RWPE2 (cell line): ENCODE data around the gene STAT5B.

Experiments
- ATAC-seq: fragments of 200-7000 bp; cut with Tn5 transposase; 3 replicates; pipeline ENCODE4 v1.9.1; 2021; ENCODE audit warnings: low read depth
- DNase-seq: peaks from one replicate; pipeline ENCODE4 v3.0.0-alpha.2; 2020; ENCODE audit warnings: low spot score
- H3K27ac ChIP-seq: fragments of 450-650 bp; 2 replicates; pipeline ENCODE4 v1.5.1; 2017; ENCODE audit warnings: mild to moderate bottlenecking; ENCODE audit not compliant: poor library complexity, severe bottlenecking
- H3K27me3 ChIP-seq: fragments of 250-450 bp; sonication (Bioruptor Pico); 2 replicates; pipeline ENCODE4 v1.5.1; 2021; ENCODE audit warnings: mild to moderate bottlenecking, moderate library complexity; ENCODE audit not compliant: insufficient read depth, poor library complexity, severe bottlenecking
- H3K36me3 ChIP-seq: fragments of 250-450 bp; sonication (Bioruptor Pico); 2 replicates; pipeline ENCODE4 v1.5.1; 2020; ENCODE audit warnings: low read depth, mild to moderate bottlenecking, moderate library complexity
- H3K4me1 ChIP-seq: fragments of 250-450 bp; sonication (Bioruptor Pico); 2 replicates; pipeline ENCODE4 v1.5.1; 2021; ENCODE audit warnings: mild to moderate bottlenecking, moderate library complexity; ENCODE audit not compliant: insufficient read depth, poor library complexity, severe bottlenecking
- H3K4me3 ChIP-seq: fragments of 250-450 bp; sonication (Bioruptor Pico); 2 replicates; pipeline ENCODE4 v1.5.1; 2021; ENCODE audit warnings: mild to moderate bottlenecking, moderate library complexity; ENCODE audit not compliant: severe bottlenecking
- H3K9me3 ChIP-seq: fragments of 250-450 bp; sonication (Bioruptor Pico); 2 replicates; pipeline ENCODE4 v1.5.1; 2021; ENCODE audit warnings: mild to moderate bottlenecking, moderate library complexity; ENCODE audit not compliant: severe bottlenecking
- CTCF ChIP-seq: fragments of 450-650 bp; IDR thresholded peaks from one replicate; pipeline ENCODE4 v1.5.1; 2017; ENCODE audit warnings: mild to moderate bottlenecking, moderate library complexity; ENCODE audit not compliant: poor library complexity, severe bottlenecking

Gene STAT5B

GRCh38 chr17:42180411-42180921 is 95.7 kb downstream of the STAT5B start:
- H3K36me3 ChIP-seq = no peaks in the 10 kb centered on the region
- no peak overlapping the region for H3K27ac ChIP-seq
- peak overlapping the region; percentile 23 for H3K4me3 ChIP-seq
- no peaks in the 10 kb centered on the region for H3K4me1 ChIP-seq
- DNase-seq (no peak), ATAC-seq (no peak)
- H3K27me3 ChIP-seq = peaks cover 28% of the 10 kb centered on the region
- H3K9me3 ChIP-seq = no peaks in the 10 kb centered on the region
- TF ChIP-seq CTCF = no peak

GRCh38 chr17:42179911-42180410 is 96.2 kb downstream of the STAT5B start:
- no peak overlapping the region for H3K27ac ChIP-seq
- H3K36me3 ChIP-seq = no peaks in the 10 kb centered on the region
- H3K4me3 ChIP-seq = no peak overlapping the region
- no peak for TF ChIP-seq CTCF
- DNase-seq (no peak), ATAC-seq (0 out of 3 replicates have a peak, but pooled peaks have one; percentile 20)
- no peaks in the 10 kb centered on the region for H3K9me3 ChIP-seq
- H3K4me1 ChIP-seq = no peaks in the 10 kb centered on the region
- peaks cover 28% of the 10 kb centered on the region for H3K27me3 ChIP-seq

GRCh38 chr17:42179335-42179734 is 96.9 kb downstream of the STAT5B start:
- Histone ChIP-seq H3K27me3 (peaks cover 28% of the 10 kb centered on the region), H3K9me3 (no peaks in the 10 kb centered on the region), H3K4me1 (no peaks in the 10 kb centered on the region), H3K36me3 (no peaks in the 10 kb centered on the region), H3K4me3 (no peak overlapping the region), H3K27ac (no peak overlapping the region)
- TF ChIP-seq CTCF = no peak
- DNase-seq (no peak), ATAC-seq (no peak)

- H3K36me3 ChIP-seq = no peaks in the 10 kb centered on the region
- H3K4me1 ChIP-seq = no peaks in the 10 kb centered on the region
- ATAC-seq (no peak), DNase-seq (no peak)
- no peaks in the 10 kb centered on the region for H3K9me3 ChIP-seq
- H3K4me3 ChIP-seq = no peak overlapping the region
- no peak overlapping the region for H3K27ac ChIP-seq
- peaks cover 28% of the 10 kb centered on the region for H3K27me3 ChIP-seq
- TF ChIP-seq CTCF = no peak
Observed at GRCh38 chr17:42178817-42179216, 97.4 kb downstream of the STAT5B start.

GRCh38 chr17:42177684-42178083 is 98.5 kb downstream of the STAT5B start:
- TF ChIP-seq CTCF = no peak
- H3K27me3 ChIP-seq = peaks cover 25% of the 10 kb centered on the region

More at GRCh38 chr17:42177684-42178083, 98.5 kb downstream of the STAT5B start:
- no peak for ATAC-seq
- no peak for DNase-seq
- Histone ChIP-seq H3K4me3 (no peak overlapping the region), H3K36me3 (no peaks in the 10 kb centered on the region), H3K9me3 (no peaks in the 10 kb centered on the region), H3K27ac (no peak overlapping the region), H3K4me1 (no peaks in the 10 kb centered on the region)
